HL-60 (cell line): Measurements from ENCODE around the gene MGAT5B.

ENCODE experiments used
- POLR2AphosphoS5 ChIP-seq: IDR thresholded peaks from 2 replicates; pipeline ENCODE4 v1.6.1; 2012; ENCODE audit warnings: low read depth
- SPI1 ChIP-seq: IDR thresholded peaks from 2 replicates; pipeline ENCODE4 v1.6.1; 2012; ENCODE audit warnings: low read depth, mild to moderate bottlenecking, borderline replicate concordance
- TF ChIP-seq, protein P1 (sequence below): IDR thresholded peaks from one replicate; pipeline ENCODE4 v1.5.1; 2011; ENCODE audit warnings: low read length, control low read depth, inconsistent platforms; ENCODE audit not compliant: insufficient read depth
- TF ChIP-seq, protein P2 (sequence below): IDR thresholded peaks from 2 replicates; pipeline ENCODE4 v1.6.1; 2012; ENCODE audit warnings: low read depth; ENCODE audit not compliant: insufficient replicate concordance

DNA sequence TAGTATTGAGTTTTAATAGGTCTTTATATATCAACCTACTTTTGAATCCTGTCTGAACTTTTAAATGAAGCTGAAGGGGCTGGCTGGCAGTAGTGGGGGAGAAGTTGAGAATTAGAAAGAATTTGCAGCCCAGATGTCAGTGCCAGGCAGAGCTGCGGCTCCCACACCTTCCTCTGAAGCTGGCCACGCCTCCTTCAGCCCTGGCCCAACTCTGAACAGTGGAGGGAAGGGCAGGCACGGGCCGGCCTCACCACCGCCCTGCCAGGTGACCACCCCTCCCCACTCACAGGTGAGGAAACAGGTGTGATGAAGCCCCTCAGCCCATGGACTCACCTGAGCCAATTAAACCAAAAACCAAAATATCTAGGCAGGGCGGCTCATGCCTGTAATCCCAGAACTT, 87.0 kb downstream of the MGAT5B start:
- TF ChIP-seq, protein P1, sequence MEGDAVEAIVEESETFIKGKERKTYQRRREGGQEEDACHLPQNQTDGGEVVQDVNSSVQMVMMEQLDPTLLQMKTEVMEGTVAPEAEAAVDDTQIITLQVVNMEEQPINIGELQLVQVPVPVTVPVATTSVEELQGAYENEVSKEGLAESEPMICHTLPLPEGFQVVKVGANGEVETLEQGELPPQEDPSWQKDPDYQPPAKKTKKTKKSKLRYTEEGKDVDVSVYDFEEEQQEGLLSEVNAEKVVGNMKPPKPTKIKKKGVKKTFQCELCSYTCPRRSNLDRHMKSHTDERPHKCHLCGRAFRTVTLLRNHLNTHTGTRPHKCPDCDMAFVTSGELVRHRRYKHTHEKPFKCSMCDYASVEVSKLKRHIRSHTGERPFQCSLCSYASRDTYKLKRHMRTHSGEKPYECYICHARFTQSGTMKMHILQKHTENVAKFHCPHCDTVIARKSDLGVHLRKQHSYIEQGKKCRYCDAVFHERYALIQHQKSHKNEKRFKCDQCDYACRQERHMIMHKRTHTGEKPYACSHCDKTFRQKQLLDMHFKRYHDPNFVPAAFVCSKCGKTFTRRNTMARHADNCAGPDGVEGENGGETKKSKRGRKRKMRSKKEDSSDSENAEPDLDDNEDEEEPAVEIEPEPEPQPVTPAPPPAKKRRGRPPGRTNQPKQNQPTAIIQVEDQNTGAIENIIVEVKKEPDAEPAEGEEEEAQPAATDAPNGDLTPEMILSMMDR: no peak
- TF ChIP-seq, protein P2, sequence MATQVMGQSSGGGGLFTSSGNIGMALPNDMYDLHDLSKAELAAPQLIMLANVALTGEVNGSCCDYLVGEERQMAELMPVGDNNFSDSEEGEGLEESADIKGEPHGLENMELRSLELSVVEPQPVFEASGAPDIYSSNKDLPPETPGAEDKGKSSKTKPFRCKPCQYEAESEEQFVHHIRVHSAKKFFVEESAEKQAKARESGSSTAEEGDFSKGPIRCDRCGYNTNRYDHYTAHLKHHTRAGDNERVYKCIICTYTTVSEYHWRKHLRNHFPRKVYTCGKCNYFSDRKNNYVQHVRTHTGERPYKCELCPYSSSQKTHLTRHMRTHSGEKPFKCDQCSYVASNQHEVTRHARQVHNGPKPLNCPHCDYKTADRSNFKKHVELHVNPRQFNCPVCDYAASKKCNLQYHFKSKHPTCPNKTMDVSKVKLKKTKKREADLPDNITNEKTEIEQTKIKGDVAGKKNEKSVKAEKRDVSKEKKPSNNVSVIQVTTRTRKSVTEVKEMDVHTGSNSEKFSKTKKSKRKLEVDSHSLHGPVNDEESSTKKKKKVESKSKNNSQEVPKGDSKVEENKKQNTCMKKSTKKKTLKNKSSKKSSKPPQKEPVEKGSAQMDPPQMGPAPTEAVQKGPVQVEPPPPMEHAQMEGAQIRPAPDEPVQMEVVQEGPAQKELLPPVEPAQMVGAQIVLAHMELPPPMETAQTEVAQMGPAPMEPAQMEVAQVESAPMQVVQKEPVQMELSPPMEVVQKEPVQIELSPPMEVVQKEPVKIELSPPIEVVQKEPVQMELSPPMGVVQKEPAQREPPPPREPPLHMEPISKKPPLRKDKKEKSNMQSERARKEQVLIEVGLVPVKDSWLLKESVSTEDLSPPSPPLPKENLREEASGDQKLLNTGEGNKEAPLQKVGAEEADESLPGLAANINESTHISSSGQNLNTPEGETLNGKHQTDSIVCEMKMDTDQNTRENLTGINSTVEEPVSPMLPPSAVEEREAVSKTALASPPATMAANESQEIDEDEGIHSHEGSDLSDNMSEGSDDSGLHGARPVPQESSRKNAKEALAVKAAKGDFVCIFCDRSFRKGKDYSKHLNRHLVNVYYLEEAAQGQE: no peak
- no peak for TF ChIP-seq POLR2AphosphoS5
- no peak for TF ChIP-seq SPI1
